Measurements from ENCODE around the gene CALHM4. TPM values are rescaled to one million over a fixed set of nuclear protein-coding genes. Genes with fewer than 3 reads are reported as not detected.

CALHM4 gene, protein sequence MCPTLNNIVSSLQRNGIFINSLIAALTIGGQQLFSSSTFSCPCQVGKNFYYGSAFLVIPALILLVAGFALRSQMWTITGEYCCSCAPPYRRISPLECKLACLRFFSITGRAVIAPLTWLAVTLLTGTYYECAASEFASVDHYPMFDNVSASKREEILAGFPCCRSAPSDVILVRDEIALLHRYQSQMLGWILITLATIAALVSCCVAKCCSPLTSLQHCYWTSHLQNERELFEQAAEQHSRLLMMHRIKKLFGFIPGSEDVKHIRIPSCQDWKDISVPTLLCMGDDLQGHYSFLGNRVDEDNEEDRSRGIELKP
- polyA plus RNA-seq (2013, experiment 1 of 2) = not detected
- not detected for polyA plus RNA-seq (2013, experiment 2 of 2)

GRCh38 chr6:116553451-116553850, at the start of gene CALHM4:
Gene CALHM4, plus strand, starts transcription at chr6:116553751. Its CDS starts 43 bp downstream, at chr6:116553794.
- H2BK12ac ChIP-seq (ENCODE audit: low read length) = no peak within 1 kb of the TSS
- H3K4me1 ChIP-seq (ENCODE audit: control insufficient read depth in 2 of 2, insufficient read depth in 1 of 2, low read depth in 1 of 2, low read length in 2 of 2) = peaks cover 2 to 3% of the 10 kb centered on the region in 2 donors
- H4K91ac ChIP-seq (ENCODE audit: low read depth, low read length, poor library complexity) = no peak within 1 kb of the TSS
- no peak within 1 kb of the TSS for H2BK15ac ChIP-seq (ENCODE audit: low read length)
- H3K9me3 ChIP-seq (replicated peaks in 1 of 2; ENCODE audit: control insufficient read depth in 2 of 2, insufficient read depth in 1 of 2, low read depth in 1 of 2, low read length in 2 of 2) = no peaks in the 10 kb centered on the region
- no peak within 1 kb of the TSS for H3K4ac ChIP-seq (ENCODE audit: low read length)
- no peak within 1 kb of the TSS for H2BK120ac ChIP-seq (ENCODE audit: low read depth, low read length)
- H3K27ac ChIP-seq (replicated peaks; ENCODE audit: low read length) = no peak within 1 kb of the TSS
- H2AFZ ChIP-seq (ENCODE audit: low read length) = peak within 1 kb of the TSS; percentile 8
- H3K79me1 ChIP-seq (ENCODE audit: low read depth, low read length) = no peaks in the 10 kb centered on the region
- no peak within 1 kb of the TSS for H2BK5ac ChIP-seq (ENCODE audit: low read length)
- H3K23ac ChIP-seq (ENCODE audit: low read depth, low read length, poor library complexity) = no peak within 1 kb of the TSS
- no peak within 1 kb of the TSS for H2AK5ac ChIP-seq (ENCODE audit: low read depth, low read length)
- peak within 1 kb of the TSS in 1 of 2 donors; percentile 26 for H3K4me3 ChIP-seq (ENCODE audit: low read length in 2 of 2)
- no peak within 1 kb of the TSS for H4K8ac ChIP-seq (ENCODE audit: low read depth, low read length)
- H3K18ac ChIP-seq (ENCODE audit: low read length) = no peak within 1 kb of the TSS
- no peak within 1 kb of the TSS for H3K4me2 ChIP-seq (ENCODE audit: insufficient read depth, low read length, poor library complexity, severe bottlenecking)
- H3K36me3 ChIP-seq (replicated peaks in 1 of 2; ENCODE audit: control insufficient read depth in 2 of 2, insufficient read depth in 2 of 2, low read length in 2 of 2) = no peaks in the 10 kb centered on the region
- H3K14ac ChIP-seq (ENCODE audit: low read length) = no peak within 1 kb of the TSS
- H3K27me3 ChIP-seq (ENCODE audit: control insufficient read depth in 3 of 3, insufficient read depth in 3 of 3, low read depth in 1 of 3, low read length in 3 of 3) = no peaks in the 10 kb centered on the region
- no peak for DNase-seq (ENCODE audit: low spot score)
- H3K9ac ChIP-seq (ENCODE audit: low read depth, low read length, poor library complexity) = no peak within 1 kb of the TSS

DNA sequence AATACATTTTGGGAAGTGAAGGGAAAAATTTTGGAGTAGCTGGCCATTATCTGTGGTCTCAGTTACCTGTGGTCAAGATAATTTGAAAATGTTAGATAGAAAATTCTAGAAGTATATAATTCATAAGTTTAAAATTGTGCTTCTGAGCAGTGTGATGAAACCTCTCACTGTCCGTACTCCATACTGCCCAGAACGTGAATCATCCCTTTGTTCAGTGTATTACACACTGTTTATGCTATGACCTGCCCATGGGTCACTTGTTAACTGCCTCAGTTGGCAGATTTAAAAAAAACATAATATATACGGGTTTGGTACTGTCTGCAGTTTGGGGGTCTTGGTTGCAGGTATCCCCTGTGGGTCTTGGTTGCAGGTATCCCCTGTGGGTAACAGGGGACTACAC, 46.2 kb upstream of the CALHM4 start:
- Histone ChIP-seq H2AFZ (ENCODE audit: low read length) (no peak overlapping the region), H3K4me2 (ENCODE audit: insufficient read depth, low read length, poor library complexity, severe bottlenecking) (no peak overlapping the region), H3K27me3 (ENCODE audit: control insufficient read depth in 3 of 3, insufficient read depth in 3 of 3, low read depth in 1 of 3, low read length in 3 of 3) (no peaks in the 10 kb centered on the region), H3K23ac (ENCODE audit: low read depth, low read length, poor library complexity) (no peak overlapping the region), H3K36me3 (replicated peaks in 1 of 2; ENCODE audit: control insufficient read depth in 2 of 2, insufficient read depth in 2 of 2, low read length in 2 of 2) (no peaks in the 10 kb centered on the region), H2BK12ac (ENCODE audit: low read length) (no peak overlapping the region), H3K79me1 (ENCODE audit: low read depth, low read length) (no peaks in the 10 kb centered on the region), H2AK5ac (ENCODE audit: low read depth, low read length) (no peak overlapping the region), H2BK120ac (ENCODE audit: low read depth, low read length) (no peak overlapping the region), H3K4me3 (ENCODE audit: low read length in 2 of 2) (no peak overlapping the region), H3K18ac (ENCODE audit: low read length) (no peak overlapping the region), H3K4me1 (ENCODE audit: control insufficient read depth in 2 of 2, insufficient read depth in 1 of 2, low read depth in 1 of 2, low read length in 2 of 2) (peaks cover 0 to 5% of the 10 kb centered on the region in 2 donors), H3K9me3 (replicated peaks in 1 of 2; ENCODE audit: control insufficient read depth in 2 of 2, insufficient read depth in 1 of 2, low read depth in 1 of 2, low read length in 2 of 2) (peaks cover 1 to 3% of the 10 kb centered on the region in 2 donors), H3K9ac (ENCODE audit: low read depth, low read length, poor library complexity) (no peak overlapping the region), H3K14ac (ENCODE audit: low read length) (no peak overlapping the region), H3K27ac (replicated peaks; ENCODE audit: low read length) (no peak overlapping the region), H2BK5ac (ENCODE audit: low read length) (no peak overlapping the region), H2BK15ac (ENCODE audit: low read length) (no peak overlapping the region), H3K4ac (ENCODE audit: low read length) (no peak overlapping the region), H4K8ac (ENCODE audit: low read depth, low read length) (no peak overlapping the region), H4K91ac (ENCODE audit: low read depth, low read length, poor library complexity) (no peak overlapping the region)
- no CpG with 5 or more reads among the region's 3 CpGs for WGBS, 2 donors (ENCODE audit: extremely low coverage in 2 of 2, insufficient read length in 2 of 2, insufficient replicate concordance in 1 of 2)
- no peak for DNase-seq (ENCODE audit: low spot score)

GRCh38 chr6:116508527-116508926, 45.0 kb upstream of the CALHM4 start:
- Histone ChIP-seq H3K23ac (ENCODE audit: low read depth, low read length, poor library complexity) (no peak overlapping the region), H2BK5ac (ENCODE audit: low read length) (no peak overlapping the region), H4K8ac (ENCODE audit: low read depth, low read length) (no peak overlapping the region), H3K14ac (ENCODE audit: low read length) (no peak overlapping the region), H3K9ac (ENCODE audit: low read depth, low read length, poor library complexity) (no peak overlapping the region), H2AK5ac (ENCODE audit: low read depth, low read length) (no peak overlapping the region), H2BK120ac (ENCODE audit: low read depth, low read length) (no peak overlapping the region), H2BK15ac (ENCODE audit: low read length) (no peak overlapping the region), H3K4me1 (ENCODE audit: control insufficient read depth in 2 of 2, insufficient read depth in 1 of 2, low read depth in 1 of 2, low read length in 2 of 2) (peaks cover 4 to 6% of the 10 kb centered on the region in 2 donors), H3K4ac (ENCODE audit: low read length) (no peak overlapping the region), H3K27ac (replicated peaks; ENCODE audit: low read length) (no peak overlapping the region), H4K91ac (ENCODE audit: low read depth, low read length, poor library complexity) (no peak overlapping the region), H3K9me3 (replicated peaks in 1 of 2; ENCODE audit: control insufficient read depth in 2 of 2, insufficient read depth in 1 of 2, low read depth in 1 of 2, low read length in 2 of 2) (peaks cover 1 to 3% of the 10 kb centered on the region in 2 donors), H3K18ac (ENCODE audit: low read length) (no peak overlapping the region), H2AFZ (ENCODE audit: low read length) (no peak overlapping the region), H3K4me3 (ENCODE audit: low read length in 2 of 2) (no peak overlapping the region), H3K27me3 (ENCODE audit: control insufficient read depth in 3 of 3, insufficient read depth in 3 of 3, low read depth in 1 of 3, low read length in 3 of 3) (no peaks in the 10 kb centered on the region), H2BK12ac (ENCODE audit: low read length) (no peak overlapping the region), H3K36me3 (replicated peaks in 1 of 2; ENCODE audit: control insufficient read depth in 2 of 2, insufficient read depth in 2 of 2, low read length in 2 of 2) (no peaks in the 10 kb centered on the region), H3K79me1 (ENCODE audit: low read depth, low read length) (no peaks in the 10 kb centered on the region), H3K4me2 (ENCODE audit: insufficient read depth, low read length, poor library complexity, severe bottlenecking) (no peak overlapping the region)
- DNase-seq (ENCODE audit: low spot score) = no peak

DNA sequence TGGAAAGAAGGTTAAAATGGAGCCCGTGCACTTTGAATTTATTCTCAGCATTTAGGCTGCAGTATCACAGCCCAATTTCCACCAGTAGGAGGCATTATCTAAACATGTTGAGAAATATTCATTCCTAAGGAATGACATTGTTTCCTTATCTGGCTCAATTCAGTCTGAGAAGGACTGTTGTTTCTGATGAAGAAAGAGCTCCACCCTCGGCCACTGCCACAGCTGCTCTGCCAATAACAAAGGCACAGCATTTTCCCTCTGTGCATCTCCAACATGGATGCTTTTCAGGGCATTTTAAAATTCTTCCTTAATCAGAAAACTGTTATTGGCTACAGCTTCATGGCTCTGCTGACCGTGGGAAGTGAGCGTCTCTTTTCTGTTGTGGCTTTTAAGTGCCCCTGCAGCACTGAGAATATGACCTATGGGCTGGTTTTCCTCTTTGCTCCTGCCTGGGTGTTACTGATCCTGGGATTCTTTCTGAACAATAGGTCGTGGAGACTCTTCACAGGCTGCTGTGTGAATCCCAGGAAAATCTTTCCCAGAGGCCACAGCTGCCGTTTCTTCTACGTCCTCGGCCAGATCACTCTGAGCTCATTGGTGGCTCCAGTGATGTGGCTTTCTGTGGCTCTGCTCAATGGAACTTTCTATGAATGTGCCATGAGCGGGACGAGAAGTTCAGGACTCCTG, 42.0 kb upstream of the CALHM4 start, which contains the start of gene CALHM5:
Gene CALHM5 (plus strand): TSS at position 216 of the 687 bp plus-strand sequence. CDS start 58 bp downstream, at position 274.
- peaks cover 1 to 10% of the 10 kb centered on the region in 2 donors for H3K9me3 ChIP-seq (replicated peaks in 1 of 2; ENCODE audit: control insufficient read depth in 2 of 2, insufficient read depth in 1 of 2, low read depth in 1 of 2, low read length in 2 of 2)
- peak within 1 kb of the TSS; percentile 87 for H2AFZ ChIP-seq (ENCODE audit: low read length)
- H3K23ac ChIP-seq (ENCODE audit: low read depth, low read length, poor library complexity) = no peak within 1 kb of the TSS
- H3K18ac ChIP-seq (ENCODE audit: low read length) = no peak within 1 kb of the TSS
- peak within 1 kb of the TSS; percentile 9 for H3K27ac ChIP-seq (replicated peaks; ENCODE audit: low read length)
- no peak for DNase-seq (ENCODE audit: low spot score)
- no peak within 1 kb of the TSS for H4K8ac ChIP-seq (ENCODE audit: low read depth, low read length)
- no peak within 1 kb of the TSS for H3K4me2 ChIP-seq (ENCODE audit: insufficient read depth, low read length, poor library complexity, severe bottlenecking)
- WGBS, 2 donors (ENCODE audit: extremely low coverage in 2 of 2, insufficient read length in 2 of 2, insufficient replicate concordance in 1 of 2) = no CpG with 5 or more reads among the region's 10 CpGs
- H3K4ac ChIP-seq (ENCODE audit: low read length) = no peak within 1 kb of the TSS
- H3K27me3 ChIP-seq (ENCODE audit: control insufficient read depth in 3 of 3, insufficient read depth in 3 of 3, low read depth in 1 of 3, low read length in 3 of 3) = no peaks in the 10 kb centered on the region
- peak within 1 kb of the TSS in 1 of 2 donors; percentile 54 for H3K4me3 ChIP-seq (ENCODE audit: low read length in 2 of 2)
- H4K91ac ChIP-seq (ENCODE audit: low read depth, low read length, poor library complexity) = no peak within 1 kb of the TSS
- peaks cover 4 to 8% of the 10 kb centered on the region in 2 donors for H3K4me1 ChIP-seq (ENCODE audit: control insufficient read depth in 2 of 2, insufficient read depth in 1 of 2, low read depth in 1 of 2, low read length in 2 of 2)
- no peaks in the 10 kb centered on the region for H3K79me1 ChIP-seq (ENCODE audit: low read depth, low read length)
- no peak within 1 kb of the TSS for H3K9ac ChIP-seq (ENCODE audit: low read depth, low read length, poor library complexity)
- H2BK15ac ChIP-seq (ENCODE audit: low read length) = no peak within 1 kb of the TSS
- H3K36me3 ChIP-seq (replicated peaks in 1 of 2; ENCODE audit: control insufficient read depth in 2 of 2, insufficient read depth in 2 of 2, low read length in 2 of 2) = peaks cover 0 to 17% of the 10 kb centered on the region in 2 donors
- H2BK12ac ChIP-seq (ENCODE audit: low read length) = no peak within 1 kb of the TSS
- no peak within 1 kb of the TSS for H2BK120ac ChIP-seq (ENCODE audit: low read depth, low read length)
- H3K14ac ChIP-seq (ENCODE audit: low read length) = no peak within 1 kb of the TSS
- no peak within 1 kb of the TSS for H2AK5ac ChIP-seq (ENCODE audit: low read depth, low read length)
- no peak within 1 kb of the TSS for H2BK5ac ChIP-seq (ENCODE audit: low read length)

Measured in neuronal stem cell (in vitro differentiated cells).